Gastrocnemius medialis (tissue), 4 donors: ENCODE results near the gene RASA3.

Experiments used
- CTCF ChIP-seq, 5 experiments: fragments of 450-650 bp in 3 of 5; fragments of 200-600 bp in 2 of 5; sonication (generic) in 2 of 5; IDR thresholded peaks in 4 of 5; conservative IDR thresholded peaks in 1 of 5; 1 replicate in 4 of 5; 2 replicates in 1 of 5; pipeline ENCODE4 v1.5.1; 2016 to 2019; ENCODE audit warnings: antibody characterized with exemption in 5 of 5, mild to moderate bottlenecking in 3 of 5, moderate library complexity in 3 of 5
- POLR2A ChIP-seq, 2 donors: fragments of 450-650 bp; IDR thresholded peaks; one replicate each; pipeline ENCODE4 v1.6.1; 2017; ENCODE audit warnings: antibody characterized with exemption in 2 of 2, mild to moderate bottlenecking in 2 of 2, moderate library complexity in 2 of 2

- TF ChIP-seq CTCF (IDR thresholded peaks at IDR 0.05 in 4 of 5, conservative IDR thresholded peaks at IDR 0.05 in 1 of 5) (no peak), POLR2A (IDR thresholded peaks at IDR 0.05) (no peak)
These were observed 96.6 kb downstream of the RASA3 start for GRCh38 chr13:114035583-114036531.
